Hippocampal formation (tissue), 2 donors: ENCODE data around the gene NREP.

ENCODE experiments used
- DNase-seq, 2 donors: peaks; one replicate each; lab custom pipeline; 2025; lab: John Stamatoyannopoulos, UW

The NREP gene, protein sequence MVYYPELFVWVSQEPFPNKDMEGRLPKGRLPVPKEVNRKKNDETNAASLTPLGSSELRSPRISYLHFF

DNA sequence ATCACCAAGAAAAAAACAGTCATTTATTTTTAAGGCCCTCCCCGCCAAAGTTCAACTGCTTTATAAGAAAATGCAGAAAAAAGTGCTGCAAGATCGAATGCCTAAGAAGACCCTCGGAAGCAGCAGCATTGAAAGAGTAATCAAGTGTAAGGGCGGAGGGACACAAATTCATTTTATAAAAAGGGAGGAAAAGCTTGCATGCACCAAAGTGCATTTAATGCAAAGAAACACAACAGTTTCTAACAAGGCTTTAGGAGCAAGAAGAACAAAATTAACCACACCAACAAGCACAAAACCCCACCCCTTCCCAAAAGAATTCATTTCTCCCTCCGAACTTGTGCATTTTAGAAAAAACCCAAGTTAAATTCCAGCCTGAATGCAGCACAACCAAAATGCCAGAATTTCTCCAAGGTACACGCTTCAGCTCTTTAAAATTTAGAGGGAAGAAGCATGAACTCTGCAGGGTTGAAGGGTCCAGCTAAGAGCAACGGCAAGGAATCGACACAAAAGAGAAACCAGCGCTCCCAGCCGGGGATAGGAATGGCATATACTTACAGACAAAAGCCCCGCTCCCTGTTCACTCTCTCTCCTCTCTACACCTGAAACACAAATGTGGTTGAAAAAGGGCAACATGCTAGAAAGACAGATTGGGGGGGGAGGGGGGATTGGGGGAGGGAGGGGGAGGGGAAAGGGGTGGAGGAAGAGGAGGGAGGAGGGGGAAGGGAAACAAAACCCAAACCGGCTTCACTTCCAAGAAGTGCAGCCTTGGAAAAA, at the start of gene NREP:
Gene NREP, minus strand, starts transcription at position 614 of the 774 bp plus-strand sequence. CDS start 1,422 bp downstream, outside the sequence.
- DNase-seq, result peak in 1 of 2 donors; percentile 79

DNA sequence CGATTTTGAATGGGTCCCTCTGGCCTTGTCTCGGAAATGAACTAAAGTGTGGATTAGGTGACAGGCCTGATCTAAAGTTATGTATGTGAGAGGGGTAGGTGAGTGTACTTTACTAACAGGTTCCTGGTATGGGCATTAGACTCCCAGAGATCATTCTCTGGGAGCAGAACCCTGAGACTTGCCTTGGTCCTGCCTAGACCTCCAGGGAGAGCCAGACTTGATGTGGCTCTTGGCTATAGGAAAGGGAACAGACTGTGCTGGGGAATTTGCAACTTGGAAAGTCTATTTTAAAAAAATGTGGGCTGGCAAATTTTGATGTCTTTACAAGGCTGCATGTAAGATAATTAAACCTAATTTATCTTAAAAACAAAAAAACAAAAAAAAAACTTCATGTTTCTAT, 49.8 kb upstream of the NREP start:
- no peak for DNase-seq

DNA sequence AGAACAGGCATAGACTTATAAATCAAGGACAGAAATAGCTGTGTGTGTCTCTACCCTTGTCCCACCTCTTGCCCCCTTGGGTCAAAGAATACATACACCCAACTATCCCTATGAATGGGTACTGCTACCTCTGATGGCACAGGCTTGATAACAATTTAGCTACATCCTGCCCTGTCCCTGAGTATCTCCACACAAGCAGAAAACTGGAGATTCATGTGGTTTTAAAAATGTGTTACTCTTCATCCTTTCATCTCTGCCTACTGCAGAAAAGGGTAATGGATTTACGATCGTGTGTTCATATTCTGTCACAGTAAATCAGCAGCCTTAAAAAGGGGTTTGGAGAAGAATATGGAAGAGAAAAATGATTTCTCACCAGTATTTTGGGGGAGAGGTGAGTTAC, 49.2 kb upstream of the NREP start:
- DNase-seq, result no peak

DNA sequence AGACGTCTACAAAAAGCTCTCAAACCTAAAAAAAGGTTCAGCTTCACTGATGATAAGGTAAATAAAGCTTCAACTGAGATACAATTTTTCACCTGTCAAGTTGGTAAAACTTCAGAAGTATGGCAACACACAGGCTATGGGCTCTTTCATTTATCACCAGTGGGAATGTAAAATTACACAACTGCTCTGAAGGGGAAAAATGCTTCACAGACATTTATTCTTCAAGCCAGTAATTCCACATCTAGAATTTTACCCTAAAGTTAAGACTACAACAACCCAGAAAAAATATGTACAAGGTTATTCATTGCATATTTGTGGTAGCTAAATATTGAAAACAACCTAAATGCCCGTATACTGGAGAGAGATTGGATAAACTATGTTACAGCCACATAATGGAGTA, 48.1 kb upstream of the NREP start:
- no peak for DNase-seq

DNA sequence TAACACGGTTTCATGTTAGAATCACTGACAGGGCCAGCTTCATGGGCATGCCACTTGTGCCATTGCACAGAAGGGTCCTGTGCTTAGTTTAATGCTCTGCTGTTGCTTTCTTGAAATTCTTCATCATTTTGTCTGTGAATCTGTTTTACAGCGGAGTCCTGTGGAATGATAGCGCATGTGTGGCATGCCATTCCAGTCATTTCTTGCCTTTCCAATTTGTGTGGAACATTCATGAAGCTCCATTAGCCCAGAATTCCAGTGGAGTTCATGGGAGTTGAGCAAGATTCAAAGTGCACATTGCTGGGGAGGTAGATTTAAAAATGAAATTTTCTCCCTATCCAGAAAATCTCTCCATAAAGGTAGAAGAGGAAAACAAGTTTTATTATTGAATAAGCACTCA, 43.4 kb upstream of the NREP start:
- no peak for DNase-seq

DNA sequence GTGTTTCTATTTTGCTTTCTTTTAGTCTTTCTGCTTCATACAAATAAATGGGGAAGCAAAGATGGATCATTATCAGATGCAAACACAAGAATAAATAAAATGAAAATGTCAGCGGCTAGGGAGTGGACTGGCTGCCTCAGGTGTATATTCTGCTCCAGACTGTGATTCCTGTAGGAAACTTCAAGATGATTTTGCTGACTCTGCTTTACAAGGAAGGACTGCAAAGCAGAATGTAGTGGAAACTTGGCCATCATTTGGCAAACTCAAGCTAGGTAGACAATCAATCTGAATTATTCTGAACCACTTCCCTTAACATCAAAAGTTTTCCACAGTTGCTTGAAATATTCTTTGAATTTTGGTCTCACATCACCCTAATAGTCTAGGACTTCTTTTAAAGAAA, 38.1 kb upstream of the NREP start:
- DNase-seq, result no peak

DNA sequence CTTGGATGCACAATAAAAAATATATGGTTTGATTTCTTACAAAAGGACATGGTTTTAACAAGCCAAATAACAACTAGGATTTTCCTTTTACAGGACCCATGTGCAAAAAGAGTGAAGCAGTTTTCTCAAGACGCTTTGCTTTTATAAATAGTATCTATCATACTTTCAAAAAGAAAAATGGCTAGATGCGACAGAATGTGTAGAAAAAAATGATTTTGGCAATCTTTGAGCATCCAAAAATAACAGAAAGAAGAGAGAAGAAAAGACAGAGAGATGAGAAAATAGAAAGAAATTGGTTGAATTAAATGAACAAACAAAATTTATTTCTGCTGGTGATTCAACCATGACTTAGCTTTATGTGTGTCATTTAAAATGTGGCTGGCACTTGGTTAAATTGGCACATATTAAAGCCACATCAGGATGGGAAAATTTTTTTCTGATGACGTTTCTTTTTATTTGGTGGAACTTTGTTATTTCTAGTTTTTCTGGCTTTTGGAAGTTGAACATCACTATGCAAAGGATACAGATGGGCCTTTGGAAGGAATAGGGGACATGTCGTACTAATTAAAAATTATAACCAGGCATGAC, 35.6 kb upstream of the NREP start:
- DNase-seq, result no peak

DNA sequence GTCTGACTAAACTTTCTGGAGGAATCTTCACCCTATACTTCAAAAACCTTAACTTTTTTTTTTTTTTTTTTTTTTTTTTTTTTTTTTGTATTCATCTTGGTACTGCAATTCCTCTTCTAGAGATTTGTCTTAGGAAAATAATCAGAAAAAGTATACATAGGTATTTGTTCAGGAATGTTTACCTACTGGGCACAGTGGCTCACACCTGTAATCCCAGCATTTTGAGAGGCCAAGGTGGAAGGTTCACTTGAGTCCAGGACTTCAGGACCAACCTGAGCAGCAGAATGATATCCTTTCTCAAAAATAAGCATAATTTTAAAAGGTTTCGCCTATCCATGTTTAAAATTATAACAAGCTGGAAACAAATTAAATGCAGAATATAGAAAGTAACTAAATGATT, 33.3 kb upstream of the NREP start:
- no peak for DNase-seq

DNA sequence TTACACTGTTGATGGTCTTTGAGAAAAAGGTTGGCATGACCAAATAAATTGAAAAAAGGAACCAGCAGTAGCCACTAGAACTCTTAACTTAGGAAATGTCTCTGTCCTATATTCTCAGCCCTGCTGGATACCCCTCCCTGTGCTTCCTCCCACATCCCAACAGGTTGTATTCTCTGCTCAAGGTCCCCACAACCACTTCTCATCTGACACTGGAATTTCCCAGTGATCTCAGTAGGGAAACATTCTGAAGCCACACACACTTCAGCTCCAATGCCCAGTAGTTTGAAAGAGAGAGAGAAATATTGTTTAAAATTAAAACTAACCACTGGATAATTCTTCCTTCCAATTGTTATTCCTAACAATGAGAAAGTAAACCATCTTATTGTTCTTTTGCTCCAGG, 30.0 kb upstream of the NREP start:
- DNase-seq, result no peak

DNA sequence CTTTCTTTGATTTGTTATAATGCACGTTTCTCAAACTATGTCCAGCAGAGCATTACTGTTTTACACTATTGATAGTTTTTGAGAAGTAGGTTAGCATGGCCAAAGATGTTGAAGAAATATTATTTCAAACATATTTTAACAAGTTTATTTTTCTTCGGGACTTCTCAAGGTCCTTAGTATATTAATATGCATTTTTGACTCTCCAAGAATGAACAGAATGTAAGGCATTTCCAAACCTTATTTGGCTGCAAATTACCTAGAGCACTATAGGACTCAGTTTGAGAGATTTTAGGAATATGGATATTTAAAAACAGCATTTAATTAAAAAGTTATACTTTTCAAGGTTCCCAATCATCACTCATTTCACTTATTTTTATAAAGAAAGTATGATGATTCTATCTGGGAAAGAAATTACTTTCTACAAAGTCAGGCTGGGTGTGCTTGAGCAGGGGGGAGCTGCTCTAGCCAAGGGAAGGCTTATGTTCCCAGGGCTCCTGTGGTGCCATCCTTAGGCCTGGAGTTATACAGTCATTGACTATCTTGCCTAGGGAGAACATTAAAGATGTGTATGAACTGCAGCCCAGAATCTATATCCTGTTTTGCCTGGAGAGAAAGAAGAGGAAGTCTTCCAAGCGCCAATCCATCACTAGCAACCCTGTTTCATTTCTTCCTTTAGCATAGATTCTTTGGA, 27.6 kb upstream of the NREP start:
- no peak for DNase-seq

DNA sequence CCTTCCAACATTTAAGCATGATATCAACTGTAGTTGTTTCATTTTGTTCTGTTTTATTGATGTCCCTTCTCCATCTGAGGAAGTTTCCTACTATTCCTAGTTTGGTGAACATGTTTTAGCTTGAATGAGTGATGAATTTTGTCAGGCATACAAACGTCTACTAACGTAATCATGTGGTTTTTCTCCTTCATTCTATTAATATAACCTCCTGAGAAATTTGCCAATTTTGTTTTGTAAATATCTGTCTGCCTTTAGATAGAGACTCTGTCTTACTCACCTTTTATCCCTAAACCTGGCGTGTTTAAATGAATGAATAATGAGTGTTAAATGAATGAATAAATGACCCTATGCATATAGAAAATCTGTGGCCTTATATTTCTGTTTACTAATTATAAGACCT, 26.5 kb upstream of the NREP start:
- no peak for DNase-seq

DNA sequence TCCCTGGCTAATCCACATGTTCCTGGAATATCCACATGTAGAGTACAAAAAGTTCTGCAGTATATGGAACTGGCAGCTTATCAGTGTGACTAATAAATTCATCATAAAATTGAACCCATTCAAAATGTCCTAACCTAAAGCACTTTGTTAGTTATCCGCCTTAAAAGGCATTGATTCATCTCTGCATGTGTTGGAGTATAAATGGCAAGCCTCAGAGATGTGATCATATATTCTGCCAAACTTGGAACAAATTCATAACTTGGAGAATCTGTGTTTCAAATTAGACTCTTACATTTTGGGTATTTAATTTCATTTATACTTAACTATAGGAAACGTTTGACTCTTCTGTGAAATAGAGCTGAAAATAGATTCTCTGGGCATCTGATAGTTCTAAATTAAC, 25.2 kb upstream of the NREP start:
- DNase-seq, result no peak

DNA sequence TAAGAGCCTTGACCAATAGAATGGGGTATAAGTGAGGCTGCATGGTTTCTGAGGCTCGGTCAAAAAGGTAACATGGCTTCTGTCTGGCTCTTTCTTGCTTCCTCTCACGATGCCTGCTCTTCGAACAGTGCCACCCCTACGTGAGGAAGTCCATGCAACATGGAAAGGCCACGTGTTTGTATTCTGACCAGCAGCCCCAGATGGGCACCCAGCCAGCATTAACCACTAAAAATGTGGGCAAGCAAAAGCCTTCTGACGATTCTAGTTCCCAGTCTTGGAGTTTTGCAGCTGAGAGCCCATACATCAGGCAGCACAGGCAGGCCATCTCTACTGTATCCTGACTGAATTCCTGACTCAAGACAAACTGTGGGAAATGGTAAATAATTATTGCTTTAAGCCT, 24.2 kb upstream of the NREP start:
- DNase-seq, result peak in 1 of 2 donors; percentile 9

DNA sequence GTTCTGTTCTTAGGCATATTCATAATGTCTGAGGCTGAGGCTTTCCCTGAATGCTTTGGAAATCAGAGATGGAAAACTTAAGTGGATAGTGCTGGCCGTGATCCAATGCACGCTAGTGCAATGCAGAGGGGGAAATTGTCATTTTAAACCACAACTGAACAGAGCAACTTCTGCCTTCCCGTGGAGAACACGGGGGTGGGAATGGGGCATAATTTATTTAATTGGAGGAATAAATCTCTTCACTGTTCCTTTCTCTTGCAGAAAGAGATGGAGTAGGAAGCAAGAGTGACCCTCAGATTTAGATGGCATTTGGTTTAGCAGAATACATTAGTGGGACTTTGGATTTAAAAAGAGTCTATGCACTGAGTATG, 22.9 kb upstream of the NREP start:
- DNase-seq, result no peak

DNA sequence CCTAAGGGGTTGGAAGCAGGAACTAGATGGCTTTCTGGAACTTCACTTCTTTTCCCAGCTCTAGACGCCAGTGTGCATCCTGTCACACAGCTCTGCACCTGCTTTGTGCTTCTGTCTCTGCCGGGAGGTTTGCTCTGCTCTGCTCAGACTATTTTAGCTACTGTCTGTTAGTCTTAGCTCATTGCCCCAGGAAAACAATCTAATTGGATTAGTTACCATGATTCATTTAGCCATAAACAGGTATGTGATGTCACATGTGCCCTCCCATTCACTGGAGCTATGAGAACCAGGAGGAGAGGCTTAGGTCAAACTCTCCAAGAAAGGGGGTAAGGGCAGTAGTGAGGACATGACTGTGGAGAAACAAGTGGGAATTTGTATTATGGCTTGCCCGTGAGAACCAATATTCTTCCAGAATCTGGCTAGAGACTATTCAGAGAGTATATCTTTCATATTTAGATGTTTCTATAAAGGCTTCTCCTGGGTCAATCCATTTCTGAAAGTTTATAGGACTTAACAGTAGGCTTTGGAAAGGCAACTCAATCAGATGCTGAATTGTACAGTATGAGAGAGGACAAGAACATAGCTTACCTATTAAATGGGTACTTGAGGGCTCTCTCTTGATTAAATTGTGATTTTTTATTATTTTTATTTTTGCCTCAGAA, 22.4 kb upstream of the NREP start:
- no peak for DNase-seq

DNA sequence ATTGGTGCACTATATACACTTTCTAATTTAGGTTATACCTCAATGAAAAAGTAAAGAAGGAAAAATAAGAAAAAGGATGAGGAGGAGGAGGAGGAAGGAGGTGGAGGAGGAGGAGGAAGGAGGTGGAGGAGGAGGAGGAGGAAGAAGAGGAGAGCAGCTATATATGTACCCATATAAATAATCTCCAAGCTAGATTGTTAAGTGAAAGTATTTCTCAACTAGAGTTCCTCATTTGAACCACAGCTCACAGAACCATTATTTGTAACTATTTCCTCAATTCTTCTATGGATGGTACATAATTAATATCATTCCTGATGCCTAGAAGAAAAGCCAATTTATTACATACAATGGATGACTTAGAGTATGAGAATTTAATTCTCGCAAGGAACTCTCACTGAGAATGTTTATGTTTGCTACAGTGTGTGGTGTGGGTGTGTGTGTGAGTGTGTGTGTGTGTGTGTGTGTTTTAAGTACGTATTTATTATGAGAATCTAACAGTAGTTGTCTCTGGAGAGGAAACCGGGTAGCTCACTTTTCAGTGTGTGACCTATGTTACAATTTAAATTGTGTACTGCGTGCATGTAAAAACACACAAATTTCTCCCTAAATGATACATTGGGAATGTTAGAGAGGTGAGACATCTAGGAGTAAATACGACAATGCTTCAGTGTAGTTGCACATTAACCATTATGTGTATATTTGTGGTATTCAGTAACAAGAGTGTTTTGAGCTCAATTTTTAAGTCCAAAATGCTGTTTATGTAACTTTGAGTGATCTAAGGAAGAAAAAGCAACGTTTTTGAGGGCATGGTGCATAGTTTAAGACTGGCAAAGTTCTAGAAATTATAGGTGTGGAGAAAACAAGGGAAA, 20.2 kb upstream of the NREP start:
- no peak for DNase-seq

DNA sequence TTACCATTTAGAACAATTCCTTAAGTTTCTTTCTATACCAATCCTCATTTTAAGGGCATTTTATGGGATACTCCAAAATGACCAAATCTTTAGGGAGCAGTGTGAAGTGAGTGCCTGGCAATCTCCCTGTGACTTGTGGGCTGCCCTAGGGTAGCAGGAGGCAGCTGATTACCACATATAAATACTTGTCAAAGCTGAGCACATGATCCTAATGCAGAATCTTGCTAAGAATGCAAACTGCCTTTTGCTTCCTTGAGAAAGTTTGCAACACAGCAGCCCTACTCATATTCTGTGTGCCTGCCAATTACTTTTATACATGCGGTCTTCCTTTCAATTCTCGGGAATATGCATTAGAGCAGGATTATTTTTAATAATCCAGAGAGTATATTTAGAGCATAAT, 18.2 kb upstream of the NREP start:
- DNase-seq, result no peak

DNA sequence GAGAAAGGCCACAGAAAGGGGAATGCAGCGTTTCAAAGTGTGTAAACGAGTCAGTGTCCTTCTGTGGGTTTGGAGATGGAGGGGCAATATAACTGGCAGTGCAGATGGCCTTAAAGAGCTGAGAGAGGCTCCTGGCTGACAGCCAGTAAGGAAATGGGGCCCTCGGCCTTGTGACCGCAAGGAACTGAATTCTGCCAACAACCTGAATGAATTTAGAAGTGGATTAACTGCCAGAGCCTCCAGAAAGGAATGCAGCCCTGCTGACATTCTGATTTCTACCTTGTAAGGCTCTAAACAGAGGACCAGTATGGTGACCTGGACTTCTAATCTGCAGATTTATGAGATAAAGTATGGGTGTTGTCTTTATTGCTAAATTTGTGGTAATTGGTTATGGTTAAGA, 17.5 kb upstream of the NREP start:
- no peak for DNase-seq

DNA sequence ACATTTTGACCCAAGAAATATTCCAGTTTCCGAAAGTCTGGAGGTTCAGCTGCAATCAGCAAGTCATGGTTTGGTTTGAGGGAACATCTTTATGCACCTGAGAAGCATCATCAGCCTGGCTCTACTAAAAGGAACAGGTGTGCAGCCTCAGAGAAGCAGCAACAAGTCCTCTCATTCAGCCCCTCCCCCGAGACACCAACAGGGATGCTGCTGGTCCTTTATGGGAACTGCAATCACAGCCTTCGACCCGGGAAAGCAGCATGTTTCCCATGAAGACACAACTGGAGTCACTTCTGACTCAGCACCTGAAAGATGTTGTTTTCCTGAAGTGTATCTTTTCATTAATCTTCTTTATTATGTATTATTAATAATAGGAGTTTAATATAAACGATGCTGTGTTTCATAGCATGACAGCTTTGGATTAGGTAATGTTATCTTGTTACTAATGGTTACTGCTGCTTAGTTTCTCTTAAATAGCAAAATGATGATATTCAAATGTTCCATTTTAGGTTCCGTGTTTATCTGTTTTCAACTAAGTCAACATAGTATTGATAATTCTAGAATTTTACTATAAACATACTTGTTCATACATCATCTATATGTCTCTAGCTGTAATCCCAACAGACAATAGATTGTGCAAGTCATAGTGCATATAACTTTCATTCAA, 15.6 kb upstream of the NREP start:
- DNase-seq, result no peak

DNA sequence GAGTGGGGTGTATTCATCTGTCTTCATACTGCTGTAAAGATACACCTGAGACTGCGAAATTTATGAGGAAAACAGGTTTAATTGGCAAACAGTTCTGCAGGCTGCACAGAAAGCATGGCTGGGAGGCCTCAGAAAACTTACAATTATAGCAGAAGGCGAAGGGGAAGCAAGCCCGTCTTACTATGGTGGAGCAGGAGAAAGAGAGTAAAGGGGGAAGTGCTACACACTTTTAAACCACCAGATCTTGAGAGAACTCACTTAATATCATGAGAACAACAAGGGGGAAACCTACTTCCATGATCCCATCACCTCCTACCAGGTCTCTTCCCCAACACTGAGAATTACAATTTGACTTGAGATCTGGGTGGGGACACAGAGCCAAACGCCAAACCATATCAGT, 12.5 kb upstream of the NREP start:
- no peak for DNase-seq
